PFSK-1 (cell line): ENCODE results near the gene ERLEC1.

ENCODE experiments used
- POLR2AphosphoS5 ChIP-seq: IDR thresholded peaks from 2 replicates; pipeline ENCODE4 v1.6.1; 2012; ENCODE audit warnings: low read depth, mild to moderate bottlenecking, control low read depth, low read length, moderate library complexity
- TF ChIP-seq, protein P1 (sequence below), 2 experiments: IDR thresholded peaks; 2 replicates each; pipeline versions ENCODE4 v1.6.1 to v1.8.0; 2011 to 2012; ENCODE audit warnings: low read depth in 2 of 2, low read length in 2 of 2, control low read depth in 1 of 2, inconsistent platforms in 1 of 2, mild to moderate bottlenecking in 1 of 2, moderate library complexity in 1 of 2; ENCODE audit not compliant: insufficient read depth in 1 of 2

GRCh38 chr2:53737091-53737490 lies 49.8 kb upstream of the ERLEC1 start:
- TF ChIP-seq, protein P1, sequence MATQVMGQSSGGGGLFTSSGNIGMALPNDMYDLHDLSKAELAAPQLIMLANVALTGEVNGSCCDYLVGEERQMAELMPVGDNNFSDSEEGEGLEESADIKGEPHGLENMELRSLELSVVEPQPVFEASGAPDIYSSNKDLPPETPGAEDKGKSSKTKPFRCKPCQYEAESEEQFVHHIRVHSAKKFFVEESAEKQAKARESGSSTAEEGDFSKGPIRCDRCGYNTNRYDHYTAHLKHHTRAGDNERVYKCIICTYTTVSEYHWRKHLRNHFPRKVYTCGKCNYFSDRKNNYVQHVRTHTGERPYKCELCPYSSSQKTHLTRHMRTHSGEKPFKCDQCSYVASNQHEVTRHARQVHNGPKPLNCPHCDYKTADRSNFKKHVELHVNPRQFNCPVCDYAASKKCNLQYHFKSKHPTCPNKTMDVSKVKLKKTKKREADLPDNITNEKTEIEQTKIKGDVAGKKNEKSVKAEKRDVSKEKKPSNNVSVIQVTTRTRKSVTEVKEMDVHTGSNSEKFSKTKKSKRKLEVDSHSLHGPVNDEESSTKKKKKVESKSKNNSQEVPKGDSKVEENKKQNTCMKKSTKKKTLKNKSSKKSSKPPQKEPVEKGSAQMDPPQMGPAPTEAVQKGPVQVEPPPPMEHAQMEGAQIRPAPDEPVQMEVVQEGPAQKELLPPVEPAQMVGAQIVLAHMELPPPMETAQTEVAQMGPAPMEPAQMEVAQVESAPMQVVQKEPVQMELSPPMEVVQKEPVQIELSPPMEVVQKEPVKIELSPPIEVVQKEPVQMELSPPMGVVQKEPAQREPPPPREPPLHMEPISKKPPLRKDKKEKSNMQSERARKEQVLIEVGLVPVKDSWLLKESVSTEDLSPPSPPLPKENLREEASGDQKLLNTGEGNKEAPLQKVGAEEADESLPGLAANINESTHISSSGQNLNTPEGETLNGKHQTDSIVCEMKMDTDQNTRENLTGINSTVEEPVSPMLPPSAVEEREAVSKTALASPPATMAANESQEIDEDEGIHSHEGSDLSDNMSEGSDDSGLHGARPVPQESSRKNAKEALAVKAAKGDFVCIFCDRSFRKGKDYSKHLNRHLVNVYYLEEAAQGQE (IDR thresholded peaks at IDR 0.05; ENCODE audit: insufficient read depth in 1 of 2, low read depth in 2 of 2, low read length in 2 of 2), result no peak
- TF ChIP-seq POLR2AphosphoS5, result no peak
